Skeletal muscle cell (primary cell): ENCODE results near the gene HK1.

Source experiments
- DNase-seq: peaks from one replicate; pipeline ENCODE4 v3.0.0-alpha.2; 2010; ENCODE audit warnings: low read depth
- H3K4me3 ChIP-seq: 2 replicates; pipeline ENCODE4 v1.5.1; 2011; ENCODE audit warnings: low read depth, mild to moderate bottlenecking, control low read depth, low read length, moderate library complexity

The HK1 gene

DNA sequence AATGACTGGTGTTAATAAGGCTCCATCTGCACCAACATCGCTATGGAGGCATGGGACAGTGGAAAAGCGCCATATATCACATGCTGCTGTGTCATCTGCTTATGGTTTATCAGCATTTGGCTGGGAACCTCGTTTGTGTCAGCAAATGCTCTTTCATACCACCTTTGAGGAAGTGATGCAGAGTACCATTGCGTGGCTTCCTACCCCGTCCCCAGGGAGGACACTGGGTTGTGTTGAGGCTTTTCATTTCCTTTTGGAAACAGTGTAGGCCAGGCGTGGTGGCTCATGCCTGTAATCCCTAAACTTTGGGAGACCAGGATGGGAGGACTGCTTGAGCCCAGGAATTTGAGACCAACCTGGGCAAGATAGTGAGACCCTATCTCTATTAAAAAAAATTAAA is 131.7 kb downstream of the HK1 start:
- no peak overlapping the region for H3K4me3 ChIP-seq
- DNase-seq = no peak

DNA sequence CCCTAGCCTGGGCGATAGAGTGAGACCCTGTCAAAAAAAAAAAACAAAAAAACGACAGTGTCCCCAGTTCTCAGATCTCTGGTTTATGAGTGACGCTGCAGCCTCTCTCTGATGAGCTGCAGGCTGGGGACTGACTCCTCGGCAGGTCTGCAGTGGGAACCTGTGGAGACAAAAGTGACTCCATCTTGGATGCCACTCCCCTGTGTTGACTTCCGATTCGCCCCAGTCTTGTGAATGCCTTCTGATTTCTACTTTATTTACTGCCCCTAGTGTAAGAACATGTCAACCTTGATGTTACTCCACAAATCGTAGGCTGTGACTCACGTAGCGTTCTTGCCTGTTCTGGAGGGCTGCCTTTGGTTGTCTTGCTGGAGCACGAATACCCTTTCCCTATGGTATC is 132.2 kb downstream of the HK1 start:
- H3K4me3 ChIP-seq = no peak overlapping the region
- DNase-seq = no peak

DNA sequence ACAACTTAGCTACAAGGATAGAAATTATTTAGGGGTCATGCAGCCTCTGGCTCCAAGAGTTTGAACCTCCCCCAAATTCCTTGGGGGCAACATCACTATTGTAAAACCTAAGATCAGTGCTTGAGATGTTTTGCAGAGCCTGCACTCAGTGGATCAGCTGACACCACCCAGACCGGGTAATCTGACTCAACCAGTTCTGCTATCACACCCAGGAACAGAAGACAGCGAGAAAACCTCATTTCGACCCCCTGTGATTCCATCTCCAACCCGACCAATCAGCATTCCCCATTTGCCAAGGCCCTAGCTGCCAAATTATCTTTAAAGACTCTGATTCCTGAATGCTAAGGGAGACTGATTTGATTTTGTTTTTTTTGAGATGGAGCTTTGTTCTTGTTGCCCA is 133.2 kb downstream of the HK1 start:
- H3K4me3 ChIP-seq = no peak overlapping the region
- no peak for DNase-seq

DNA sequence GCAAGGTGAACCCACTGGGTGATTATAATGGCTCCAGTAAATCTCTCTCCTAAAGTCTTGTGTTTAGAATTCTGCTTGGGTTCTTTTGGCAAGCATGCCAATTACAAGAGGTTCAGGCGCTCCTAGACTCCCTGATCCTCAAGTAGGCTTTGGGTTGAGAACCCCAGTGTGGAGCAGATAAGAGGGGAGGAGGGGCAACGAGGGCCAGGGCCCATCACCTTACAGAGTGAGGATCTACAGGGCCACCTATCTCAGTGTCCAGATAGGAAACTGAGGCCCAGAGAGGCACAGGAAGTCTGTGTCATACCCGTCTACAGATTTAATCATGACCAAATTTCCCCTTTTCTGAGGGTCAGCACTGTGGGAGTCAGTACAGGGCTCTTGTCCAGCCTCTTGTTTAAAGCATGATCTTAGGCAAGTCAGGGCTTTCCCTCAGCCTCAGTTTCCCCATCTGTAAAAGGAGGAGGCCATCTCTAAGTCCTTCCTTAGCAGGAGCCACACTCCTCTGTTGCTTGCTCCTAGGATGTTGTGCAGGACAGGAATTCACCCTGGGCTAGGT is 134.0 kb downstream of the HK1 start:
- no peak for DNase-seq
- H3K4me3 ChIP-seq = no peak overlapping the region

DNA sequence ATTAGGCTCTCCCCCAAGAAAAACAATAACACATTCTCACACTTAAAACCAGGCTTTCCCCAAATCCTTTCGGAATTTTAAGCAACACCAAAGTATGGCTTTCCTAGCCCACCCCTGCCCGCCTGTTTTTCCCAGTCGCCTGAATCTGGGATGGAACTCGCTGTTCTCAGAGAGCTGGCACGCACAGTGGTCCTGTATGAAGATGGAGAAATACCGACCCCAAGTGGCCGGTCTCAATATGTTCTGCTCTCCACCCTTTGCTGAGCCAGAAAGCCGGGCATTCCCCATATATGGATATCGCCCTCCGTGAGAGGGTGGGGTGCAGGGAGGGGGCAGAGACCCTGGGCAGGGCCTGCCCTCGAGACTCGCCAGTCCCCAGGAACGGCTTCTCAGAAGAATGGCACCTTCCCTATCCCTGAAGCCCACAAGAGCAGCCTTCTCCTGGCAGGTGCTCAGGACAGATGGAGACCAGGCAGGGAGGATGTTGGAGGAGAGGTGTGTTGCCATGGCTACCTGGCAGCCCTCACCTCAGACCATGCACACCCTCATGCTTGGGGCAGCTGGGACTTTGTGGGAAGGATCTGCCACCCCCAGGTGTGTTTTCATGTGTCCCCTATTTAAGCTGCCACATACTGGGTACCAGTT is 135.0 kb downstream of the HK1 start:
- DNase-seq = peak; percentile 31

DNA sequence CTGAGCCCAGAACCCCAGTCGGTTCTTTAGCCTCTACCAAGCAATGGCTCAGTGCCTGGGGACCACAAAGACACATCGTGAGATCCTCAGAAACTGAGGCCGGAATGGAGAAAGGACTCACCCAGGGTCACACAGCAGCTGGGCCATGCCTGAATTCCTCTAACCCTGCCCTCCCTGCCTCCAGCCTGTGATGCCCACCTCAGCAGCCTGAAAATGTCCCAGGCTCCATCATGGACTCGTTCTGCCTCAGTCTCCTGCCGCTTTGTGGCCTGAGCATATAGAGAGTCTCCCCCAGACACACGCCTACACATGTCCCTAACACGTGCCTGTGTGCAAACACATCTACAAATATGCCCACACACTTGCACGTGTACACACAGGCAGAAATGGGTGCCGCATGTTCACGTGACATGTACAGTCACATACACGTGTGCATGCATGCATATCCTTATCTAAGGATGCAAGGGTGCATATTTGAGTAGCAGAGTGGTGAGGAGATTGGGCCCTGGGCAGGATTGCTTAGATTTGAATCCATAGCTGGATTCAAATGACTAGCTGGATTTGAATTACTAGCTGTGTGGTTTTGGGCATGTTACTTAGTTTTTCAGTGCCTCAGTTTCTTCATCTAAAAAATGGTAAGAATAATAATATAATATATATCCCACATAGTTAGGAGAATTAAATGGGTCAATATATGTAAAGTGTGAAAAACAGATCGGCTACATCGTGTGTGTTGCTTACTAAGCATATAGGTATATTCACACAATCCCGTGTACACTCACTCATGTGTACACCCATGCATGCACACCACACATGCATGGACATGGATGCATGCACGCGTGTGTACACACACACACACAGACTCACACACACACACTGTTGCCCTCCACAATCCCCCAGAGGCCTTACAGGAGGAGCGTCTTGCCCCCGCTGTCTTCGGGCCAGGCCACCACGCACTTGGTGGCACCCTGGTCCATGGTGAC is 136.0 kb downstream of the HK1 start:
- no peak overlapping the region for H3K4me3 ChIP-seq
- DNase-seq = no peak

More for the DNA sequence above, 135.0 kb downstream of the HK1 start:
- H3K4me3 ChIP-seq = no peak overlapping the region

DNA sequence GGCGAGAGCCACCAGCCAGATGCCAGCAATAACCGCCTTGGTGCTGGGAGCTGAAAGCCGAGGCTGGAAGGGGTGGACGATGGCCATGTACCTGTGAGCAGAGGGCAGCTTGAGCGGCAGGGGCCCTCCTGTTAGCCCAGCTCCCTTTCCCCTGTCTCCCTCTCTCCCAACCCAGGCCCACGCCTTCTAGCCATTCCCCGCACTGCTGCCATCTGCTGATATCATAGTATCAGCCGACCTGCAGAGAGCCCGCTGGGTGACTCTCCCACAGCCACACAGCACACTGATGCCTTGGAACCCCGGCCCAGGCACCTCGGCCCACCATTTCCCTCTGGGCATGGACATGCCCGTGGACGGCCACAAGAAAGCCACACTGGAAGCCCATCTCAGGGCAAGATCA is 136.8 kb downstream of the HK1 start:
- H3K4me3 ChIP-seq = no peak overlapping the region
- no peak for DNase-seq

DNA sequence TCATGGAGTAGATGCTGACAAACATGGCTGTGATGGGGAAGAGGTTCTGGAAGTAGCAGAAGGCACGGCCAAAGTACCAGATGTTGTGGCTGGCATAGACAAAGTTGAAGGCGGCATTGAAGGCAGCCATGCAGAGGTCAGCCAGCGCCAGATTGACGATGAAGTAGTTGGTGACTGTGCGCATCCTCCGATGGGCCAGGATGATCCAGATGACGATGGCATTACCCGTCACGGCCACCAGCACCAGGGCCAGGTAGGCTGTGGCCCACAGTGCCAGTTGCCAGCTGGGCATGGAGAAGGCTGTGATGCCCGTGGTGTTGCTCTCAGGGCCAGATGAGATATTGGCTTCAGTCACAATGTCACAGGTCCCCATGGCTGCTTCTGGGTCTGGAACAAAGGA is 137.7 kb downstream of the HK1 start:
- no peak for DNase-seq

DNA sequence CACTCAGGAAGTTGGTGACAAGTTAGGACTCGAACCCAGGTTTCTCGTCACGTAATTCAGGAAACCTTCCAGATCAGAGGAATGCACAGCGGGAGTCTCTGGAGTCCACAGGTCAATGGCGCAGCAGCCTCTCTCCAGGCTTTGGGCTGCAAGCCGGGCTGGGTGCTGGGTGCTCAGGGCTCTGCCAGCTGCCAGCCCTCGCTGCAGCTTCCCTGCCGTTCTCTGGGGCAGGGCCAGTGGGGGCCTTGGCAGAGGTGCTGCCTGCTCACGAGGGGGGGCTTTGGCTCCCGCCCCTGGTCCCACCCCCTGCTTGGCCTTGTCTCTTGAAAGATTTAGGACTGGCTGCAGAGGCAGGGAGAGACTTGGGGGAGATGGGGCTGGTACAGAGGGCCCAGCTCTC is 138.4 kb downstream of the HK1 start, which contains the start of gene TACR2:
TACR2 (minus strand) TSS at position 224 of the 400 bp plus-strand sequence. CDS start 595 bp downstream, outside the sequence.
- no peak for DNase-seq
- no peak within 1 kb of the TSS for H3K4me3 ChIP-seq

More for the DNA sequence above, 137.7 kb downstream of the HK1 start:
- H3K4me3 ChIP-seq = no peak overlapping the region

DNA sequence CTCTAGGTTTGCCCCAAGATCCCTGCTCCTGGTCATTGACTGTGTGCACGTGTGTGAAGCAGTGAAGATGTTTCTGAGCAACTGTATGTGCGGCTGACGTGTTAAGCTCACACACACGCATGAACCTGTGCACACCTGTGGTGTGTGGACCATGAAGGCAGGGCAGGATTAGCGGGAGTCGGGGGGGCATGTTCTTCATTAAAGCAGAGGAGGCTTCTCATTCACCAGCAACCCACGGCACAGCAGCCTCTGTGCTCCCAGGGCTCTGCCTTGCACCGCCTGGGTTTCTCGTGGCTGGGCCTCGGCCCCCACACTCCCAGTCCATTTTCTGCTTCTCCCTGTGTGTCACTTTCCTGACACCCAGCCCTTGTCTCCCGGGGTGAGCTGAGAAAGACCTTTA is 139.2 kb downstream of the HK1 start:
- no peak for DNase-seq
- H3K4me3 ChIP-seq = no peak overlapping the region

DNA sequence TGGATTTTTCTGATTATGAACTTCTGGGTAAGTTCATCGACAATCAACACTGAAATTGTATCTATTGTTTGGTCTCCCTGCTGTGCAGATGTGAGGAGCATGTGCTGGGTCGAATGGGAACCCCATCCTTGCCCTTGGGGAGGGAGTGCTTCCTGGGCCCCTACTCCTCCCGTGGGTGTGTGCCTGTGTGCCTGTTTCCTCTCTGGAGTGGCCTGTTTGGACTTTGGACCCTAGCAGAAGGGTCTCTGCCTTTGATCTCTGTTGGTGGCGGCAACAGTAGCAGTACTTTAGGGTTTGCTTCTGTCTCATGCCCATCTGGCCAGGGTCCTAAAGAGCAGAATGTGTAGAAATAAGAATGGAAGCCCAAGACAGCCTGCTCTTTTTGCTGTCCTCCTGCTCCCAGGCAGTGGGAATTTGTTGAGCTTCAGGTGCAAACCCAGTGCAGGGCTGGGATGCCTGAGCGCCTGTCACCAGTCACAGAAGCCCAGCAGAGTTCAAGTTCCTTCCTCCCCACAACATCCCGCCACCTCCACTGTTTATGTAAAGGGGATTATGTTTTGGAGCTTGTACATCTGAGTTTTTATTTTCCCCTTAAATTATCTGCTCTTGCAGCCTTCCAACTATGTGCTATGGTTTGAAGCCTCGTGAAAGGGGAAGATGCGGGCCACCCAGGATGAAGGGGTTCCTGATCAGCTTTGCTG is 139.9 kb downstream of the HK1 start:
- no peak for DNase-seq
- no peak overlapping the region for H3K4me3 ChIP-seq

DNA sequence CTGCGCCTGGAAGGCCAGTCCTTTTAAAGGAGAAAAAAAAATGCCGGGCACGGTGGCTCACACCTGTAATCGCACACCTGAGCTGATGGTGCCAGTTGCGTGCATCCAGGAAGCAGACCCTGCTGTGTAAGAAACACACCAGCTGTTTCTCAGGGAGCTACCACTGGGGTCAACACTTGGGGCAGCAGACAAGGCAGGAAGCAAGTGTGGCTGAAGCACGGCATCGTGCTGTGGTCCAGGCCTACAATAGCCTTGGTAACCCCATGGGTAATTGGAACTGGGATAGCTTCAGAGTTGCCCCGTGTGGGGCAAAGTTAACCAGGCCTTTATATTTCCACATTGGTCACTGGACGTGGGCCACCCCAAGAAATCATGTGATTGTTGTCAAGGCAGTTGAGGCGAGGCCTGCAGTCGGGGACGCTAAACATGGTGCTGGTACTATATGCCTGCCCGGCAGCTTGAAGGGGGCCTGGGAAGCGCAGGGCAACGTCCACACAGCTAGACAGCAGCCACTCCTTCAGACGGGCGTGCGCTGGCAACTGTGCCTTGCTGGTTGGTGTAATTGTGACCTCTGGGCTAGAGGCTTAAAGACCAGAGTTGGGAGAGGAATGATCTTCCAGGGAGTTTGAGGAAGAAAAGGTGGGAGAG is 140.9 kb downstream of the HK1 start:
- DNase-seq = no peak
- no peak overlapping the region for H3K4me3 ChIP-seq

DNA sequence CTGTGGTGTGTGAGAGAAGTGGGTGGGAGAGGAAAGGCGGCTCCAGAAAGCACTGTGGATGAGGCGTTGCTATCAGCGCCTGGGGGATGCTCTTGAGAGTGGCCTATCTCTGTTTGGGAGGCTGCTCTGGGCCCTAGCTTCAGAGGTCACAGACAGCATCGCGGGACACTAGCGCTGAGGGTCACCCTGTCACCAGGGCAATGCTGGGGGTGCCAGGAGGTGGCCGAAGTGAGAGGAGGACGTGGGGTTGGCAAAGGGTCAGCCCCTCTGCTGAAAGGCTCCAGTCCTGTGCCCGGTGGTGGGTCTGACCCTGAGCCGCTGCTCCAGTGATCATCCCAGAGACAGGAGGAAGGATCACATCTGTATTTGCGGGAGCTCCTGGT is 141.4 kb downstream of the HK1 start:
- no peak overlapping the region for H3K4me3 ChIP-seq
- no peak for DNase-seq

DNA sequence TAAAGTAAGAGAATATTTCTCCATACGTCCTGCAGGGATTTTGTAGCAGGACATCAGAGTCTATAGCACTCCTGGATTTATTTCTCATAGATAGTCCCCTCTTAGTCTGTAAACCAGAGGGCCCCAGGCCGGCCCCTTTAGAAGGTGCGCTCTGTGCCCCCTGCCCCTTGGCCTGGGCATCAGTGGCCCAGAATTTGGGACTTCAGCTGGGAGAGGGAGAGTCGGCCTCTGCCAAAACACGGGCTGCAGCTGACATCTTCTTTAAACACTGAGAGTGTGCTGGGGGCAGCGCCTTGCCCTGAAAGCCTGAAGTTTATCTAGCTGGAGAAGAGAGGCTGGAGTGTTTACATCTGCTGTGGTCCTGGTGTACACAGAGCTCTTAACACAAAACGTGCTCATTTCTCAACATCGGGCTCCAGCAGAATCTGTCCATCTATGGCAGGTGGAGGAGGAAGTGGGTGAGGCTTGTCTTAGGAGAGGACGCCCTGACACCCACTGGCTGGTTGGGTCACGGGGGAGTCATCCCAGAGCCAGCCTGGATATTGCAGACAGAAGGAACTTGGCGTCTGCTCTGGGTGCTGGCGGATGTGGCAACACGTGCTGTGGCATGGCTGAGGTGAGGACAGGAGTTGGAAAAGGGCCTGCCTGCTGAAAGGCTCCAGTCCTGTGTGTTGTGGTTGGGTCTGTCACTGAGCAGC is 143.5 kb downstream of the HK1 start:
- no peak for DNase-seq
- H3K4me3 ChIP-seq = no peak overlapping the region

DNA sequence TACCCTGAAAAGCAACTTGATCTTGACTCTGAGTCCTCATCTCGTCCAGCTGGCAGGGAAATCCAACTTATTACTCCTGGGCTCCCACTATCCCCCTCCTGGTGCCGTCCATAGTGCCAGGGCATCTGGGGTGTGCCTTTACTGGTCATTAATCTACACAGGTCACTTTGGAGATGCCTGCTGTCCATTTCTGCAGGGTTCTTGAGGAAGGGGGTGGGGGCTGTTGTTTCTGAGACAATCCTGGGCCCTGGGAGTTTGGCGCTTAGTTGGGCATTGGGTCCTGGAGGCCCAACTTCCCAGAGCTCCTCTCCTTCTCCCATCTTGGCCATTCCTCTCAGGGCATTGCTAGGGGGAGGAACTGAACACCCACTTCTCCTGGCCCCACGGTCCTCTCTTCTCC is 144.4 kb downstream of the HK1 start:
- no peak for DNase-seq
- no peak overlapping the region for H3K4me3 ChIP-seq

DNA sequence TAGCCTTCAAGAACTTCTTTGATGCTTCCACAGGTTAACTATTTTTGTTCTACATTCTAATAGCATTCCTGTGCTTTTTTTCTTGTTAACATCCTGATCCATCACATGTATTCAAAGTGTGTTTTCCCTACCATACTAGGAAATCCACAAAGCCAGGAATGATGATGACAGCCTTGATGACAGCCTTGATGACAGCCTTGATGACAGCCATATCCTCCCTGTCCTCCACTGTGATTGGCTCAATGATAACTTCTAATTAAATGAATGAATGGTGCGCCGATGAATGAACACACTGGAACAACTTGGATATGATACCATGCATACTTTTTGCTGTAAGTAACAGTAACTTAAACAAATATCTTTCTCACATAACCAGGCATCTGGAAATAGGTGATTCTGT is 146.7 kb downstream of the HK1 start:
- H3K4me3 ChIP-seq = no peak overlapping the region
- no peak for DNase-seq

DNA sequence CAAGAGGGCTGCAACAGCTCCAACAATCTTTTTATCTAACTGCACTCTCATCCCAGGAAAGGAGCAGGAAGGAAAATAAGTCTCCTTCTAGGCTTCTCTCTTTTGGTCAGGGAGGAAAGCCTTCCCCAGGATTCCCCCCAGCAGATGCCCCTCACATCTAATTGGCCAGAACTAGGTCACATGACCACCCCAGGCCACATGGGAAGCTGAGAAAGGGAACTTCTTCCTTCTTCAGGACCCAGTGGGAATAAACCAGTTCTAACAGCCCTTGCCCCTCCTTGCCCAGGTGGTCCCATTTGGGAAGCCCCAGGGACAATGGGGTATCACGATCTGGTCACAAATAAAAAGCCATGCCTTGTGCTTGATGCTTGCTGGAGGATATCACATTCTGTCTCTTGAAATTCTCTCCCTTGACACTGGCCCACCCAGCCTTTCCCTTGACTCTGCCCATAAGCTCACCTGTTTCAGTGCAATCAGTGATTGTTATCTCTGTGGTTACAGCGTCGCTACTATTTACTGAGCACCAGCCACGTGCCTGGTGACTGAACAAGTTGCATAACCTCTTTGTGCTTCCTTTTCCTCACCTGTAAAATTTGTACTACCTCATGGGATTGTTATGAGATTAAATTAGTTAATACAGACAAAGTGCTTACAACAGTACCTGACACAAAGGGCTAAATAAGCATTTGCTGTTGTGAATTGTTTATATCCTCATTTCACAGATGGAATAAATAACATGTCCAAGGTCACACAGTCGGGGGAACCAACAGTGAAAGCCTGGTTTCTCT is 147.4 kb downstream of the HK1 start:
- DNase-seq = no peak
- no peak overlapping the region for H3K4me3 ChIP-seq

DNA sequence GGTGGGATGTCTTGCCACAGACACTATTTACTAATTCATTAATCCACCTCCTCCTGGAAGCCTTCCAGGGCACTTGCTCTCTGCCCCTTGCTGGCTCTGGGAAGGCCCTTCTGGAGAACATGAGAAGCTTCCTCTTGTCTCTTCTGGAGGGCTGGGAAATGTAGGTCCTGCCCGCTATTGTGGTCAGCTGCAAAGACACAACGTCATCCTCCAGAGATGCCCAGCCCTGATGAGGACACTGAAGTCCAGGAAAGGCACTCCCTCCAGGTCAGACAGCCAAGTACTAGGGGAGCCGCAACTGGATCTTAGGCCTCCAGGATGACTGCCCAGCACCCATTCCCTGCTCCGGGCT is 148.1 kb downstream of the HK1 start:
- DNase-seq = no peak
- no peak overlapping the region for H3K4me3 ChIP-seq
